Inflammatory macrophage treated with lipopolysaccharide for 4 hours (primary cell): ENCODE measurements around the gene TMEM266.

Source experiments
- DNase-seq: peaks from one replicate; pipeline ENCODE4 v3.0.0-alpha.2; 2020

Gene TMEM266

DNA sequence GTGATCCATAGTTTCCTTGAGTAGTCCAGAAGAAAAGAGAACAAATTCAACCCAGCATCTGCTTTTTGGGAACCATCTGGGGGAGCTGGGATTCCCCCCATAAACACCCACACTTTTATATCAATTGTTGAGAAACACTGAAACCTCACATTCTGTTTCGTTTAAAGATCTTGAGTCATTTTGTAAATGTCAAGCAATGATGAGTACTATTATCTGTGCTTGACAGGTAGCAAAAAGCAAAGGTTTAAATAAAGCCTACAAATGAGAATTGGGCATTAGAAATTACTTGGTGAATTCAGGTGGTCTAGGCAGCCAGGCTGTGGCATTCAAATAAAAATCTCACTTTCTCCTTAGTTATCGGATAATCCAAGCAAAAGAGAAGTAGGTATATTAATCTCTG, 75.7 kb downstream of the TMEM266 start:
- no peak for DNase-seq

- no peak for DNase-seq
Measured at GRCh38 chr15:76138436-76138835, 78.7 kb downstream of the TMEM266 start.

DNA sequence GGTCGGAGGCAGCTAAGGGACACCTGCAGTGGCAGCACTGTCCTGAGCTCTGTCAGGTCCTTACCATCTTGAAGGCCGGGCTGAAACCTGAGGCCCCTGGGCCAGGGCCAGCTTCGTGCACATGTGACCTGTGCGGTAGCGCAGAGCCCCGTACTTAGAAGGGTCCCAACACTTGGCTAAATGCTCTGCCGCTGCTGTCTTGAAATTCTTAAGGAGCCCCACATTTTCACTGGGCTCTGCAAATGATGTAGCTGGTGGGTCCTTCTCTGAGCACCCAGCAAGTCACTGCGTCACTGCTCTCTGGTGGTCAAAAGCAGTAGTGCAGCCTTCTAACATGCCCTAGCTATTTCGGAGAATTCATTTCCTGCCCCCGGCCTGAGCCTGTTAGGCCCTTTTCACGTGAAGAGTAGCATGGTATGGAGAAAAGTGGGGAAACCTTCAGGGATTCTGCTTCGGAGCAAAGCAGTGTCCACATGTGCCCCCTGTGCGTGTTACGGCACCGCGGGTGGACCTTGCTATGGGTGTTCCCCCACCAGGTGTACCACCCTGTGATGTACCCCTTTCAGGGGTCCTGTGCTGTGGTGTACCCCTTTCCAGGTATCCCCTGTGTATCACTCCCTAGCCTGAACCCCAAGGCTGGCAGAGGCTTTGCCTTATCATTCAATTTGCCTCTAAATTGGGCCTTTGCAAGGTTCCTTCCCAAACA, 79.7 kb downstream of the TMEM266 start:
- peak; percentile 78 for DNase-seq

DNA sequence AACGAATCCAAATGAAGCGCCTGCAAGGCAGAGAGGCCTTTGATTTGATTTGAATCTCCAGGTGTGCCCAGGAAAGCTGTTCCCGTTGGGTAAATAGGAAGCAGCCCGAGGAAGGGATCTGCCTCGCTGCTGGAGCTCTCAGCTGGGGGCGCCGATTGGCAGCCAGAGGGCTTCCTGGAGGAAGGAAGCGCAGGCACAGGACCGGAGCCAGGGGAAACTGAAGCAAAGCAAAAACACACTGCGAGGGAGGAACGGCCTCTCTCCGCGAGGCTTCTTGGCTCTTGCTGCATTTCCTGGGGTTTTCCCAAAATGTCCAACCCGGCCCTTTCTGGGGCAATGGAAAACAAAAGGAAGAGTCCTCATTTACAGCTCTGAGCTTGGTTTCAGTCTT, 80.3 kb downstream of the TMEM266 start:
- peak; percentile 75 for DNase-seq

GRCh38 chr15:76146812-76147211, 87.0 kb downstream of the TMEM266 start:
- peak; percentile 21 for DNase-seq

GRCh38 chr15:76147906-76148570, 88.3 kb downstream of the TMEM266 start:
- peak; percentile 30 for DNase-seq

DNA sequence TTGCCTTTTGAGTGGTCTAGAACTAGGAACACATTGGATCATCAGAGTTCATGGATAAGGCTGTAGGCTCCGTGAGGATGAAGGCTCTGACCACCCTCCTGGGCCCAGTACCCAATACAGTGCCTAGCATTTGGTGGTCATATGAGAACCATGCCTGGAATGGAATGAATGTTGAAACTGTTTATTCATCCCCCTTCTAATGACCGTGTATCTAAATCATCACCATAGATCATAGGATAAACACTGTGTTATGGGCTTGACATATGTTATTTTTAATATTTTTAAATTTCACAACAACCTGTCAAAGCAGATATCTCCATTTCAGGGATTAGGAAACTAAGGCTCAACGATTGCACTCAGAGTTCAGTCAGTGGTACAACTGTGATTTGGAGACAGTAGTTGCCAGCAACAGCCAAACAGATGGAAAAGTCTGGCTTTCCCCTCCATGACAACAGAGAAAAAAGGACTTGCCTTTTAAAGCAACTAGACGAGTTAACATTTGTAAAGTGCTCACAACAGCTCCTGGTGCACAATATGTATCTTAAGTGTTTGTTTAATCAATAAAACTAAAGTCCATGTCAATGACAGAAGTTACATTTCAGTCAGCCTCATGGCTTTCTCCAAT, 89.6 kb downstream of the TMEM266 start:
- no peak for DNase-seq

DNA sequence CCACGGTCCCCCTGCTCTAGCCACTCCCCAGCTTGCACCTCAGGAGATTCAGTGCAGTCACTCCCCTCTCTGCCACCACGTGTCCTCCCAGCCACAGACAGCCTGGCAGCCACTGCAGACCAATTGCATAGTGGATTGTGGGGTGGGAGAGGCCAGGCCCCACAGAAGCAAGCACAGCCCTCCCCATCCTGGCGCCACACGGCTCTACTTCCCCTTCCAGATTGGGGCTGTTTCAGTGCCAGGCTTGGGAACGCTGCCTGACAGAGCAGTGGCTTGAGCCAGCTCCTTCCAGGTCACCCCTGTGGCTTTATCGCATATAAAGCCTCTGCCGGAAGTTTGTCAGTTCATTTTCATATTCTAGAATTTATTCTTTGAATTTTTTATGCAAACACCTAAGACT, 90.7 kb downstream of the TMEM266 start:
- DNase-seq = peak; percentile 42

GRCh38 chr15:76150971-76151598, 91.3 kb downstream of the TMEM266 start:
- peak; percentile 66 for DNase-seq

- no peak for DNase-seq
Measured at GRCh38 chr15:76151599-76151974, 91.8 kb downstream of the TMEM266 start.

- no peak for DNase-seq
Measured at GRCh38 chr15:76152197-76152596, 92.4 kb downstream of the TMEM266 start.

GRCh38 chr15:76153241-76154197, 93.7 kb downstream of the TMEM266 start:
- no peak for DNase-seq

GRCh38 chr15:76155731-76156130, 95.9 kb downstream of the TMEM266 start:
- DNase-seq = no peak

- no peak for DNase-seq
Measured at GRCh38 chr15:76158226-76158625, 98.4 kb downstream of the TMEM266 start.

DNA sequence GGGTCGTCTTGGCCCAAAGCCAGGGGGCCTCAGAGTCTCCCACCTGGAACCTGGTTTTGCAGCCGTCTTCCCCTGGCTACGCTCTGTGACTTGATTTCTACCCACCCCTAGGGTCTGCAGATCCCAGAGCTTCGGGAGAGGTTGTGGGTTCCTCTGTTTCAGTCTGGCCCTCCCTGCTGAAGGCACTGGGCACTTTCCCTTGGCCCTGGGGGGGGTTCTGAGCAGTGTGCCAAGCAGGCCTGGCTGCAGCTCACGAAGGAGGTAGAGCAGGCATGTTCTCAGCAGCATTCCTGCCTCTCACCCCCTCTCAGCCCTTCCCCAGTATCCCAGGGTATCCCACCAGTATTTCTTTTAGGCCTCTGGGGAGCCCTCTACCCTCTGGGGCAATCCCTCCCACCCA, 99.0 kb downstream of the TMEM266 start:
- DNase-seq = no peak

- no peak for DNase-seq
Measured at GRCh38 chr15:76159282-76159681, 99.5 kb downstream of the TMEM266 start.

DNA sequence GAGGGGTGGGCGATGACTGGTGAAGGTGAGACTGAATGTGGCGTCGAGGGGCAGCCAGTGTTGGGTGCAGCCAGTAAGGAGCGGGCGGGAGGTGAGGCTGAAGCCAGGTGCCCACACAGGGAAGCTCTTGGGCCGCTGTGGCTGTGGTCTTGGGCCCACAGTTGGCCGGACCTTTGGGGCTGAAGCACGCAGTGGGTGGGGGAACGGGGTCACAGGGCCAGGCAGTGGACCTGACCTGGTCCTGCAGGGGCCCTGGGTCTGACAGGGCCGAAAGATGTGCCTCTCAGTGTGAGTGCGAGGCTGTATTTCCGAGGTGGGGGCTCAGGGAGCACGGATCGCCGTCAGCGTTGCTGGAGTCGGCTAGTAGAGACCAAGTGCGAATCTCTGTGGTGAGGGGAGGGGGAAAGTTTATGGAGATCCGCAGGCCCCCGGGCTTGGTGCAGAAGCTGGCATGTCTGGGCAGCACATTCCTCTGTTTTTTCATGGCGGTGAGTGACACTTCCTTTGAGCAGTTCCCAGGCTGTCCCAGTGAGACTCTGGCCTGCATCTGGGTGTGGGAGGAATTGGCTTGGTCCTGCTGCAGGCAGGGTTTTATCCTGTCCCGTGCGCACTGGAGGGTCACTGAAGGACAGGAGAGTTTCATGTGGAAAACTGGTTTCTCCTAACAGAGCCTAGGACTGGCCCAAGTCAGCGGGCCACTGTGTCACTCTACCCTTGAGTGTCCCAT, 100.8 kb downstream of the TMEM266 start:
- DNase-seq = no peak

- DNase-seq = no peak
Measured at GRCh38 chr15:76161153-76162035, 101.6 kb downstream of the TMEM266 start.

DNA sequence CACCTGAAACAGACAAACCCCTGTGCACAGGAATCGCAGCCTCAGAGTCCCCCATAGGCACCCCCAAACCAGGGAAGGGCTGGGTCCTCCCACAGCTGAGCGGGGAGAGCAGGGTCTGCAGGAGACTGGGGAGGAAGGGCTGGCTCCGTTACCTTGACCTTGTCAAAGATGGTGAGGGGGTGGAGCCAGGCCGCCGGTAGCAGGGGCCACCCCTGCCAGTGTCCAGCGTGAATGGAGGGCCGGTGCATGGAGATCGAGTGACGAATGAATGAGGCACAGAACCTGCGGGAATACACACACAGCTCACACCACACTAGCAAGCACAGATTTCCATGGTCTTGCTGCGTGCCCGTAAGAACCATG, 102.2 kb downstream of the TMEM266 start:
- DNase-seq = no peak

GRCh38 chr15:76162784-76163456, 103.1 kb downstream of the TMEM266 start:
- no peak for DNase-seq
